ENCODE data around the gene PRSS36. TPM values are rescaled to one million over a fixed set of nuclear protein-coding genes. Genes with fewer than 3 reads are reported as not detected.

PRSS36 gene
- total RNA-seq, 1 donor from 2014 or later = 0.52 TPM

DNA sequence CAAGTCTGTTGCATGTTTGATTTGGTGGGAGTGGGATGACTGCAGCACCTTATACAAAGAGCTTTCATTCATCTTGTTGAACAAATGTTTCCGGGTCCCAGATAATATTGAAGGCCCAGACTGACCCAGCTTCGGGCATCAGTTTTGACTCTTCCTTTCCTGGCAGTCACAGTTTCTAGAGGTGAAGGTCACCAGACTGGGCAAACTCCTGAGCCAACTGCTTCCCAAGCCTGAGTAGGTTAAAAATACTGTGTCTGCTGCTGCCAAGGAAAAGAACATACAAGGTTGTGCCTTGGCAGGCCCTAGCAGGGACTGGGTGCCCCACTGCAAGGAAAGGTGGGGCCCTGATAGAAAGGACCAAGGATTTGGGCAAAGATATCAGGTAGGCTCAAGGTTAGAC lies 37.2 kb downstream of the PRSS36 start:
- no peaks in the 10 kb centered on the region for H3K9me3 ChIP-seq (ENCODE audit: control insufficient read depth in 3 of 3, low read length in 3 of 3)
- peak overlapping the region; percentile 23 to 79 (median 76) for H3K9ac ChIP-seq (ENCODE audit: low read depth in 1 of 3, low read length in 3 of 3)
- H3K4me3 ChIP-seq (ENCODE audit: low read length in 3 of 3) = peak overlapping the region in 2 of 3 donors; percentile 3 to 41
- peak overlapping the region; percentile 78 for H3K27ac ChIP-seq (ENCODE audit: low read depth, low read length)
- peaks cover 42 to 56% (median 54%) of the 10 kb centered on the region in 3 donors for H3K4me1 ChIP-seq (ENCODE audit: control insufficient read depth in 3 of 3, insufficient read depth in 3 of 3, low read length in 3 of 3)
- H3K27me3 ChIP-seq (ENCODE audit: control insufficient read depth in 3 of 3, insufficient read depth in 3 of 3, low read length in 3 of 3) = no peaks in the 10 kb centered on the region
- H3K36me3 ChIP-seq (ENCODE audit: control insufficient read depth in 3 of 3, insufficient read depth in 3 of 3, low read length in 3 of 3) = peaks cover 33 to 34% (median 34%) of the 10 kb centered on the region in 3 donors

GRCh38 chr16:31111881-31112466 lies 37.9 kb downstream of the PRSS36 start:
- Histone ChIP-seq H3K9ac (ENCODE audit: low read depth in 1 of 3, low read length in 3 of 3) (peak overlapping the region in 2 of 3 donors; percentile 43 to 74), H3K4me1 (ENCODE audit: control insufficient read depth in 3 of 3, insufficient read depth in 3 of 3, low read length in 3 of 3) (peaks cover 46 to 57% (median 56%) of the 10 kb centered on the region in 3 donors), H3K36me3 (ENCODE audit: control insufficient read depth in 3 of 3, insufficient read depth in 3 of 3, low read length in 3 of 3) (peaks cover 33 to 34% (median 34%) of the 10 kb centered on the region in 3 donors), H3K9me3 (ENCODE audit: control insufficient read depth in 3 of 3, low read length in 3 of 3) (no peaks in the 10 kb centered on the region), H3K4me3 (ENCODE audit: low read length in 3 of 3) (peak overlapping the region in 2 of 3 donors; percentile 3 to 41), H3K27ac (ENCODE audit: low read depth, low read length) (peak overlapping the region; percentile 78), H3K27me3 (ENCODE audit: control insufficient read depth in 3 of 3, insufficient read depth in 3 of 3, low read length in 3 of 3) (no peaks in the 10 kb centered on the region)

DNA sequence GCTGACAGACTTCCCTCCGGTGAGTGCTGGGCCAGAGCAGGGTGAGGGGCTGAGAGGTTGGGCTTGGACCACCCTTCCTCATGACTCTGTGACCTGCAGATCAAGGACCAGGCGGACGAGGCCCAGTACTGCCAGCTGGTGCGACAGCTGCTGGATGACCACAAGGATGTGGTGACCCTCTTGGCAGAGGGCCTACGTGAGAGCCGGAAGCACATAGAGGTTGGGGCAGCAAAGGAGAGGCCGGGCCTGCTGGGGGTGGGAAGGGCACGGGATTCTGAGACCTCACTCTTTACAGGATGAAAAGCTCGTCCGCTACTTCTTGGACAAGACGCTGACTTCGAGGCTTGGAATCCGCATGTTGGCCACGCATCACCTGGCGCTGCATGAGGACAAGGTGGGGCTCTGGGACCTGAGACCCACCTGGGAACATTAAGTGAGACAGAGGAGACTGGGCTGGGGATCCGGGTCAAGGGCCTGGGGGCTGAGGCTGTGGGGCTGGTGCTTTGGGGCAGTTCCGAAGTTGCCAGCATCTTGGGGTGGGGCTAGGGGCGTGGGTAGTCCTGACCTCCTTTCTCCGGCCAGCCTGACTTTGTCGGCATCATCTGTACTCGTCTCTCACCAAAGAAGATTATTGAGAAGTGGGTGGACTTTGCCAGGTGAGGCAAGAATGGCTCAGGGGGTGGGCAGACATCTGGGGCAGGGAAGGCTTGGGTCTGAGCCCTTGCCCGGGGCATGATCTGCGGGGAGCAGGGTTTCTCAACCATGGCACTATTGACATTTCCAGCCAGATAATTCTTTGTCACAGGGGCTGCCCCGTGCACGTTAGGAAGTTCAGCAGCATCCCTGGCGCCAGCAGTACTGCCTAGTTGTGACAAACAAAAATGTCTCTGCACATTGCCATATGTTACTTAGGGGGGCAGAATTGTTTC lies 39.5 kb downstream of the PRSS36 start:
- peaks cover 50 to 59% (median 57%) of the 10 kb centered on the region in 3 donors for H3K4me1 ChIP-seq (ENCODE audit: control insufficient read depth in 3 of 3, insufficient read depth in 3 of 3, low read length in 3 of 3)
- peaks cover 33 to 34% (median 34%) of the 10 kb centered on the region in 3 donors for H3K36me3 ChIP-seq (ENCODE audit: control insufficient read depth in 3 of 3, insufficient read depth in 3 of 3, low read length in 3 of 3)
- H3K9me3 ChIP-seq (ENCODE audit: control insufficient read depth in 3 of 3, low read length in 3 of 3) = no peaks in the 10 kb centered on the region
- peak overlapping the region in 1 of 3 donors; percentile 99 for H3K9ac ChIP-seq (ENCODE audit: low read depth in 1 of 3, low read length in 3 of 3)
- peak overlapping the region in 1 of 3 donors; percentile 29 for H3K4me3 ChIP-seq (ENCODE audit: low read length in 3 of 3)
- H3K27me3 ChIP-seq (ENCODE audit: control insufficient read depth in 3 of 3, insufficient read depth in 3 of 3, low read length in 3 of 3) = no peaks in the 10 kb centered on the region
- peak overlapping the region; percentile 87 for H3K27ac ChIP-seq (ENCODE audit: low read depth, low read length)

- Histone ChIP-seq H3K27me3 (ENCODE audit: control insufficient read depth in 3 of 3, insufficient read depth in 3 of 3, low read length in 3 of 3) (no peaks in the 10 kb centered on the region), H3K36me3 (ENCODE audit: control insufficient read depth in 3 of 3, insufficient read depth in 3 of 3, low read length in 3 of 3) (peaks cover 33 to 34% (median 34%) of the 10 kb centered on the region in 3 donors), H3K9ac (ENCODE audit: low read depth in 1 of 3, low read length in 3 of 3) (peak overlapping the region in 1 of 3 donors; percentile 99), H3K4me1 (ENCODE audit: control insufficient read depth in 3 of 3, insufficient read depth in 3 of 3, low read length in 3 of 3) (peaks cover 50 to 59% (median 56%) of the 10 kb centered on the region in 3 donors), H3K27ac (ENCODE audit: low read depth, low read length) (peak overlapping the region; percentile 87), H3K9me3 (ENCODE audit: control insufficient read depth in 3 of 3, low read length in 3 of 3) (no peaks in the 10 kb centered on the region), H3K4me3 (ENCODE audit: low read length in 3 of 3) (peak overlapping the region; percentile 64 to 84 (median 84))
Observed at GRCh38 chr16:31109622-31110021, 40.2 kb downstream of the PRSS36 start.

DNA sequence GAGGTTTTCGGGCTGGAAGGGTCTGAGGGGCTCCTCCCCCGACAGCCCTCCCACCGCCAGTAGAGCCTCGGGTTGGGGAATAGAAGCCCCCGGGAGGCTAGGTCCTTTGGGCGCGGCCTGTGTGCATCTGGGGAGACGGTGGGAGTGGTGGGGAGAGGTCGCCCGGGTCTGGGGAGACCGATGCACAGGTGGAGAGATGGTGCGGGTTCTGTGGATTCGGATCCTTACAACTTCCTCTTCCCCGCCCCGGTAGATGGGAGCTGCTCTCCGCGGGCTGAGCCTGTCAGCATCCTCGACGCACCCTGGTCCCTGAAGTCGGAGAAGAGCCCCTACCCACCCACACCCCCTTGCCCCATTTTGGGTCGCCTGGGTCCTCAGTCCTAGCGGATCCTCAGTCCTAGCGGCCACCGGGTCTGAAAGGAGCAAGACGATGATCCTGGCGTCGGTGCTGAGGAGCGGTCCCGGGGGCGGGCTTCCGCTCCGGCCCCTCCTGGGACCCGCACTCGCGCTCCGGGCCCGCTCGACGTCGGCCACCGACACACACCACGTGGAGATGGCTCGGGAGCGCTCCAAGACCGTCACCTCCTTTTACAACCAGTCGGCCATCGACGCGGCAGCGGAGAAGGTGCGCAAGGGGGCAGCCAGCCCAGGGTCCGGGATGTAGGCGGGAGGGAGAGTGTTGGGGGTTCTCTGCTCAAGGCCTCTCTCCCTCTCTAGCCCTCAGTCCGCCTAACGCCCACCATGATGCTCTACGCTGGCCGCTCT lies 40.9 kb downstream of the PRSS36 start:
- H3K9me3 ChIP-seq (ENCODE audit: control insufficient read depth in 3 of 3, low read length in 3 of 3) = no peaks in the 10 kb centered on the region
- H3K4me3 ChIP-seq (ENCODE audit: low read length in 3 of 3) = peak overlapping the region; percentile 64 to 84 (median 84)
- H3K27ac ChIP-seq (ENCODE audit: low read depth, low read length) = peak overlapping the region; percentile 87
- peak overlapping the region; percentile 89 to 99 (median 95) for H3K9ac ChIP-seq (ENCODE audit: low read depth in 1 of 3, low read length in 3 of 3)
- H3K4me1 ChIP-seq (ENCODE audit: control insufficient read depth in 3 of 3, insufficient read depth in 3 of 3, low read length in 3 of 3) = peaks cover 50 to 59% (median 52%) of the 10 kb centered on the region in 3 donors
- H3K27me3 ChIP-seq (ENCODE audit: control insufficient read depth in 3 of 3, insufficient read depth in 3 of 3, low read length in 3 of 3) = no peaks in the 10 kb centered on the region
- H3K36me3 ChIP-seq (ENCODE audit: control insufficient read depth in 3 of 3, insufficient read depth in 3 of 3, low read length in 3 of 3) = peaks cover 33 to 34% (median 34%) of the 10 kb centered on the region in 3 donors

- Histone ChIP-seq H3K4me3 (ENCODE audit: low read length in 3 of 3) (peak within 1 kb of the TSS; percentile 64 to 84 (median 84)), H3K36me3 (ENCODE audit: control insufficient read depth in 3 of 3, insufficient read depth in 3 of 3, low read length in 3 of 3) (peaks cover 33 to 34% (median 34%) of the 10 kb centered on the region in 3 donors), H3K27ac (ENCODE audit: low read depth, low read length) (peak within 1 kb of the TSS; percentile 87), H3K9ac (ENCODE audit: low read depth in 1 of 3, low read length in 3 of 3) (peak within 1 kb of the TSS; percentile 89 to 99 (median 95)), H3K27me3 (ENCODE audit: control insufficient read depth in 3 of 3, insufficient read depth in 3 of 3, low read length in 3 of 3) (no peaks in the 10 kb centered on the region), H3K4me1 (ENCODE audit: control insufficient read depth in 3 of 3, insufficient read depth in 3 of 3, low read length in 3 of 3) (peaks cover 42 to 51% (median 44%) of the 10 kb centered on the region in 3 donors), H3K9me3 (ENCODE audit: control insufficient read depth in 3 of 3, low read length in 3 of 3) (no peaks in the 10 kb centered on the region)
Observed at GRCh38 chr16:31108035-31108793, 41.7 kb downstream of the PRSS36 start, which contains the start of gene BCKDK. Gene BCKDK (plus strand): TSS chr16:31108386. CDS start chr16:31109224, 838 bp downstream.

- H3K27me3 ChIP-seq (ENCODE audit: control insufficient read depth in 3 of 3, insufficient read depth in 3 of 3, low read length in 3 of 3) = no peaks in the 10 kb centered on the region
- peaks cover 33% of the 10 kb centered on the region in 3 donors for H3K36me3 ChIP-seq (ENCODE audit: control insufficient read depth in 3 of 3, insufficient read depth in 3 of 3, low read length in 3 of 3)
- H3K27ac ChIP-seq (ENCODE audit: low read depth, low read length) = no peak overlapping the region
- no peak overlapping the region for H3K4me3 ChIP-seq (ENCODE audit: low read length in 3 of 3)
- no peaks in the 10 kb centered on the region for H3K9me3 ChIP-seq (ENCODE audit: control insufficient read depth in 3 of 3, low read length in 3 of 3)
- peak overlapping the region in 2 of 3 donors; percentile 24 to 99 for H3K9ac ChIP-seq (ENCODE audit: low read depth in 1 of 3, low read length in 3 of 3)
- H3K4me1 ChIP-seq (ENCODE audit: control insufficient read depth in 3 of 3, insufficient read depth in 3 of 3, low read length in 3 of 3) = peaks cover 34 to 44% (median 37%) of the 10 kb centered on the region in 3 donors
Observed at GRCh38 chr16:31107465-31107867, 42.4 kb downstream of the PRSS36 start.

- Histone ChIP-seq H3K9ac (ENCODE audit: low read depth in 1 of 3, low read length in 3 of 3) (peak overlapping the region in 1 of 3 donors; percentile 99), H3K4me1 (ENCODE audit: control insufficient read depth in 3 of 3, insufficient read depth in 3 of 3, low read length in 3 of 3) (peaks cover 28 to 37% (median 30%) of the 10 kb centered on the region in 3 donors), H3K36me3 (ENCODE audit: control insufficient read depth in 3 of 3, insufficient read depth in 3 of 3, low read length in 3 of 3) (peaks cover 26% of the 10 kb centered on the region in 3 donors), H3K4me3 (ENCODE audit: low read length in 3 of 3) (no peak overlapping the region), H3K9me3 (ENCODE audit: control insufficient read depth in 3 of 3, low read length in 3 of 3) (no peaks in the 10 kb centered on the region), H3K27ac (ENCODE audit: low read depth, low read length) (no peak overlapping the region), H3K27me3 (ENCODE audit: control insufficient read depth in 3 of 3, insufficient read depth in 3 of 3, low read length in 3 of 3) (no peaks in the 10 kb centered on the region)
Observed at GRCh38 chr16:31106509-31107464, 43.1 kb downstream of the PRSS36 start.
